Measurements from ENCODE around the gene TET2.

The TET2 gene

GRCh38 chr4:105234582-105234981 is 87.9 kb downstream of the TET2 start:
- DNase-seq (ENCODE audit: low read depth): no peak

- no peak for DNase-seq (ENCODE audit: low read depth)
Measured at GRCh38 chr4:105236202-105236915, 89.7 kb downstream of the TET2 start.

- DNase-seq (ENCODE audit: low read depth): no peak
Measured at GRCh38 chr4:105236916-105237311, 90.2 kb downstream of the TET2 start.

- no peak for DNase-seq (ENCODE audit: low read depth)
Measured at GRCh38 chr4:105240037-105240436, 93.4 kb downstream of the TET2 start.

- no peak for DNase-seq (ENCODE audit: low read depth)
Measured at GRCh38 chr4:105241451-105241850, 94.8 kb downstream of the TET2 start.

- DNase-seq (ENCODE audit: low read depth): no peak
Measured at GRCh38 chr4:105243446-105243845, 96.8 kb downstream of the TET2 start.

- DNase-seq (ENCODE audit: low read depth): no peak
Measured at GRCh38 chr4:105246712-105247111, 100.0 kb downstream of the TET2 start.

GRCh38 chr4:105248613-105249012 is 101.9 kb downstream of the TET2 start:
- no peak for DNase-seq (ENCODE audit: low read depth)

- no peak for DNase-seq (ENCODE audit: low read depth)
Measured at GRCh38 chr4:105257817-105258495, 111.3 kb downstream of the TET2 start.

GRCh38 chr4:105265689-105266088 is 119.0 kb downstream of the TET2 start:
- no peak for DNase-seq (ENCODE audit: low read depth)

GRCh38 chr4:105267280-105267679 is 120.6 kb downstream of the TET2 start:
- DNase-seq (ENCODE audit: low read depth): no peak

- DNase-seq (ENCODE audit: low read depth): no peak
Measured at GRCh38 chr4:105272002-105272401, 125.3 kb downstream of the TET2 start.

GRCh38 chr4:105273230-105273629 is 126.6 kb downstream of the TET2 start:
- DNase-seq (ENCODE audit: low read depth): no peak

- DNase-seq (ENCODE audit: low read depth): no peak
Measured at GRCh38 chr4:105274090-105274489, 127.4 kb downstream of the TET2 start.

GRCh38 chr4:105274504-105274903 is 127.8 kb downstream of the TET2 start:
- no peak for DNase-seq (ENCODE audit: low read depth)

- no peak for DNase-seq (ENCODE audit: low read depth)
Measured at GRCh38 chr4:105276361-105277104, 129.9 kb downstream of the TET2 start.

- DNase-seq (ENCODE audit: low read depth): no peak
Measured at GRCh38 chr4:105277702-105278101, 131.0 kb downstream of the TET2 start.

- no peak for DNase-seq (ENCODE audit: low read depth)
Measured at GRCh38 chr4:105279314-105279713, 132.6 kb downstream of the TET2 start.

GRCh38 chr4:105280338-105281123 is 133.9 kb downstream of the TET2 start:
- no peak for DNase-seq (ENCODE audit: low read depth)

- DNase-seq (ENCODE audit: low read depth): no peak
Measured at GRCh38 chr4:105281124-105281415, 134.4 kb downstream of the TET2 start.

GRCh38 chr4:105282489-105282888 is 135.8 kb downstream of the TET2 start:
- DNase-seq (ENCODE audit: low read depth): no peak

- no peak for DNase-seq (ENCODE audit: low read depth)
Measured at GRCh38 chr4:105283501-105283900, 136.8 kb downstream of the TET2 start.

GRCh38 chr4:105288121-105288520 is 141.4 kb downstream of the TET2 start:
- no peak for DNase-seq (ENCODE audit: low read depth)
